Measurements from ENCODE around the gene PNLIPRP2.

DNA sequence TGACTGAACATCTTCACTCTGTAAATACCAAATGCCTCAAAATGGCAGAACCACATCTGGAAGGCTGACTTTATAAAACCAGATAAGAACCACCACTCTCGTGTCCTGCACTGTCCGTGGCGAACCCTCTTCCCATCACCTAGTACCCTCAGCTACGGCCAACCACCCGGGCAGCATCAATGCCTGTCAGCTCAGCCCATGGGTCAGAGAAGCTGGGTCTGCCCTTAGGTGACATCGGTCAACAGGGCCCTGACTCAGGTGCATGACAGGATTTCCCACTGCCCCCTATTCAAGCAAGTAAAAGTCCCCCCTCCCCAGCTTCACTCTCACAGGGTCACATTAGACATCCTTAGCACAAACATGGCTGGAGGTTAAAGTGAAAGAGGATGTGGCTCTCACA lies 65.1 kb downstream of the PNLIPRP2 start:
- no peak for TF ChIP-seq SUZ12 (IDR thresholded peaks at IDR 0.05; ENCODE audit: extremely low read depth, insufficient read depth, insufficient read length)
- no peak for TF ChIP-seq YY1 (IDR thresholded peaks at IDR 0.05; ENCODE audit: insufficient read depth, insufficient read length)
- no peak for TF ChIP-seq ZNF274 (IDR thresholded peaks at IDR 0.05; ENCODE audit: low read depth, low read length)

All from NT2/D1 (cell line).